Panc1 (cell line): Measurements from ENCODE around the gene SPTLC2.

ENCODE experiments used
- POLR2AphosphoS5 ChIP-seq: IDR thresholded peaks from 2 replicates; pipeline ENCODE4 v1.6.1; 2012; ENCODE audit warnings: mild to moderate bottlenecking, low read depth, low read length, moderate library complexity
- SIN3A ChIP-seq: IDR thresholded peaks from 2 replicates; pipeline ENCODE4 v1.6.1; 2012; ENCODE audit warnings: low read depth, mild to moderate bottlenecking, low read length, moderate library complexity, borderline replicate concordance; ENCODE audit not compliant: insufficient read depth
- TF ChIP-seq, protein P1 (sequence below): fragments of 450-650 bp; IDR thresholded peaks from 2 replicates; pipeline ENCODE4 v1.5.1; 2017; ENCODE audit warnings: mild to moderate bottlenecking

DNA sequence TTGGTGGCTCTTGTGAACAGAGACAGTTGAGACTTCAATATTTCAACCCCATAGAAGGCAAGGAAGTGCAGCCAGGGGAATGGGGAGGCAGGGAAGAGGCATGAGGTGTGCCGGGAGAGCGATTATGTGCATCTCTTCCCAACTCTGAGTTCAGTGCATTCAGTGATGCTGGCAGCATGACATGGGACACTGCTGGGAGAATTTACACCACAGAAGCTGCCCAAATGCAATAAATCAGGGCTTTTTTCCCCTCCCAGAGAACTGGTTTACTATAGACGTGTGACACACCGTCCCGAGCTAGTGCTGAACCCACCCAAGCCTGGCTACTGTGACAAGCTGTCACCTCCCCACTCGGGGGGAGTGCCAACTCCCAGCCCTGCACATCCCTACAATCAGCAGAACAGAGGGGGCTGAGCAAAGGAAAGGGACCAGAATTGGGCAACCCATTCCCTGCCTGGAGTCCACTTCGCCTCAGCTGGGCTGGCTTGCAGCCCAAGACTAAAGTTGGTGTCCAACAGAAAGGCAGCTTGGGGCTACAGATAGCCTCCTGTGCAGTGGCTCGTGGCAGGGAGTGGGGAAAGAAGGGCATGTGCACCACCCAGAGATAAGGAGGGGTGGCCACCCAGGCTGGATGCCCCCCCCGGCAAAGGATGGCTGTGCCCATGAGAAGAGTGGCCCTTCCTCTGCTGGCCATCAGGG is 141.8 kb downstream of the SPTLC2 start:
- TF ChIP-seq, protein P1, sequence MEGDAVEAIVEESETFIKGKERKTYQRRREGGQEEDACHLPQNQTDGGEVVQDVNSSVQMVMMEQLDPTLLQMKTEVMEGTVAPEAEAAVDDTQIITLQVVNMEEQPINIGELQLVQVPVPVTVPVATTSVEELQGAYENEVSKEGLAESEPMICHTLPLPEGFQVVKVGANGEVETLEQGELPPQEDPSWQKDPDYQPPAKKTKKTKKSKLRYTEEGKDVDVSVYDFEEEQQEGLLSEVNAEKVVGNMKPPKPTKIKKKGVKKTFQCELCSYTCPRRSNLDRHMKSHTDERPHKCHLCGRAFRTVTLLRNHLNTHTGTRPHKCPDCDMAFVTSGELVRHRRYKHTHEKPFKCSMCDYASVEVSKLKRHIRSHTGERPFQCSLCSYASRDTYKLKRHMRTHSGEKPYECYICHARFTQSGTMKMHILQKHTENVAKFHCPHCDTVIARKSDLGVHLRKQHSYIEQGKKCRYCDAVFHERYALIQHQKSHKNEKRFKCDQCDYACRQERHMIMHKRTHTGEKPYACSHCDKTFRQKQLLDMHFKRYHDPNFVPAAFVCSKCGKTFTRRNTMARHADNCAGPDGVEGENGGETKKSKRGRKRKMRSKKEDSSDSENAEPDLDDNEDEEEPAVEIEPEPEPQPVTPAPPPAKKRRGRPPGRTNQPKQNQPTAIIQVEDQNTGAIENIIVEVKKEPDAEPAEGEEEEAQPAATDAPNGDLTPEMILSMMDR: no peak
- no peak for TF ChIP-seq POLR2AphosphoS5
- no peak for TF ChIP-seq SIN3A
